A673 (cell line): ENCODE data around the gene ATG7.

Experiments used
- CTCF ChIP-seq: fragments of 300-800, 200-600 bp; sonication (generic); conservative IDR thresholded peaks from 2 replicates; pipeline ENCODE4 v1.5.1; 2017; ENCODE audit warnings: low read depth, mild to moderate bottlenecking, antibody characterized with exemption, low read length, moderate library complexity, mixed read lengths
- EZH2 ChIP-seq: fragments of 200-600 bp; sonication (generic); IDR thresholded peaks from 2 replicates; pipeline ENCODE4 v1.6.1; 2017; ENCODE audit warnings: borderline replicate concordance, low read depth, mild to moderate bottlenecking, mixed read lengths, antibody characterized with exemption, low read length; ENCODE audit not compliant: poor library complexity, severe bottlenecking

- TF ChIP-seq CTCF = no peak
- no peak for TF ChIP-seq EZH2
Observed at GRCh38 chr3:11331101-11331500, 58.9 kb downstream of the ATG7 start.
